Limb (tissue), 2 donors: ENCODE measurements around the gene ORMDL2.
A peak's percentile ranks its signal among the peaks of the same experiment; 100 is the strongest.

ENCODE experiments used
- DNase-seq, 2 donors: peaks; one replicate each; pipeline ENCODE4 v3.0.0-alpha.2; 2016; ENCODE audit errors: extremely low spot score in 2 of 2

ORMDL2 gene, protein sequence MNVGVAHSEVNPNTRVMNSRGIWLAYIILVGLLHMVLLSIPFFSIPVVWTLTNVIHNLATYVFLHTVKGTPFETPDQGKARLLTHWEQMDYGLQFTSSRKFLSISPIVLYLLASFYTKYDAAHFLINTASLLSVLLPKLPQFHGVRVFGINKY

DNA sequence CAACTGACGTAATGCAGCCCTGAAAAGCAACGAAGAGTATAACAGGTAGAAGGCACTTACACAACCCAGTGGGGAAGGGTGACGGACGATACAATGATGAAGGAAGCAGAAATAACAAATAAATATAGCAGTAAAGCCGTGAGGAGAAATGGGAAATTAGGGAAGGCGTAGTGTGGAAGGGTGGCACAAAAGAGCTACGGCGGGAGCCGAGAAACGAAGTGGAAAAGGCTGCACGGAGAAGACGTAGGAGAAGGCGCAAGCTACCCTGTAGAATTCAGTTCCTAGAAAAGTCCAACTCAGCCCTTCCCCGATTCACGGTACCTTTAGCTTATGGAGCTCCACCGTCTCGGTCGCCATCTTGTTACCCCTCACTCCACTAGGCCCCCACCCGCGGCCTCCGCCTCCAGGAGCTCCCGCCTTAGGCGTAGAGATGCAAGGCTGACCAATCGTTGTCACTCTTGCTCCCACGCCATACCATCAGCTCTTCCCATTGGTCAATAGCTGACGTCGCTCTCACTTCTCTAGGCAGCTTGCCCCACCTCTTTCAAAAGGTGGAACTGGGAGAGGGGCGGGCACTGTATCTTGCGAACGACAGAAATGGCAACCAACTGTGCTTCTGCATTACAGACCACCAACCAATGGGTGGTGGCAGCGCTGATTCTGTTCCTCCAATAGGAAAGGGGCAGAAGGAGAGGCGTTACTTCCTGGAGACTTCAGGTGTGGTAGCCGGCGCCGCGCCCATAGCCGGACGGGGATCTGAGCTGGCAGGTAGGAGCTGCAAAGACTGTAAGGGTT, at the start of gene ORMDL2, which contains the start of gene SARNP:
ORMDL2 (plus strand) TSS at position 697 of the 795 bp plus-strand sequence. CDS start 959 bp downstream, outside the sequence.
SARNP (minus strand) TSS at position 380 of the 795 bp plus-strand sequence; CDS start at position 357, 23 bp downstream.
- DNase-seq: peak; percentile 96 to 100

DNA sequence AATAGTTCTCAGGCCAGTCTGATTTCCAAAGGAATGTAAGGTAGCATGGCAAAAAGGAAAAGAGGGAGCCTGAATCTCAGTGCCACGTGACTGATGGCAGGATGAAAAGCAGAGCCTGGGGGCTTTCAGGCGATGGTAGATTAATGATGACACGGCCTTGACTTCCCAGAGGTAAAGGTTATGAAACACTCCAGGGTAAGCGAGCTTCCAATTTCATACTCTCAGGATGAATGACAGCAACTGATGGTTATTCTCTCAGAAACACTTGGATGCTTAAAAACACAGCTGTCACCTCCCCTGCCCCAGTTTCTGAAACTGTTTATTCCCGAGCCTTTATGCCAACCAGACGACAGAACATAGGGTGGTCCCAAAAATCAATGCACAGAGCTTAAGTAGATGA, 46.1 kb upstream of the ORMDL2 start:
- DNase-seq: peak in 1 of 2 donors; percentile 15

DNA sequence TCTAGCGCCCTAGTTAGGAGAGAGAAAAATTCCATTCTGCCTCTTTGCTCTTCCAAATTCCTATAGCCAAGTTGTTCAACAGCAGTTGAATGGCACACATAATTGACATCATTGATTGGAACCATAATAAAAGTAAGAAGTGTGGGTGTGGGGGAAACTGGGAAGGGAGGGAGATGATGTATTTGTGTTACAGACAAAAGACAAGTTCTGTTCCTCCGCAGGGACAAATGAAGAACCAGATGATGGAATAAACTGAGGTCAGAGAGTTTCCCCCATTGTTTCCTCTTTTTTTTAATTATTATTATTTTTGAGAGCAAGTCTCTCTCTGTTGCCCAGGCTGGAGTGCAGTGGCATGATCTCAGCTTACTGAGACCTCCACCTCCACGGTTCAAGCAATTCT, 40.0 kb upstream of the ORMDL2 start:
- DNase-seq: no peak

DNA sequence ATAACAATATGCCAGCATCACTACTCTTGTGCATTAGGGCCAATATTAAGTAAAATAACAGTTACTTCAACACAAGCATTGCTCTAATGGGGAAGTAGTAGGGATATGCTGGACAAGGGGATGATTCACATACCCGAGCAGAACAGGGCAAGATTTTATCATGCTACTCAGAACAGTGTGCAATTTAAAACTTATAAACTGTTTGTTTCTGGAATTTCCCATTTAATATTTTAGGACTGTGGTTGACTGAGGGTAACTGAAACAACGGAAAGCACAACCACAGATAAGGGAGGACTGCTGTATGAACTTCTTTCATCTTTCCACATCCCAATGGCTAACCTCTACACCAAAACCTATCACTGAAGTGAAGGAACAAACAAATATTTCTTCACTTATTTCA, 37.2 kb upstream of the ORMDL2 start:
- DNase-seq: no peak

DNA sequence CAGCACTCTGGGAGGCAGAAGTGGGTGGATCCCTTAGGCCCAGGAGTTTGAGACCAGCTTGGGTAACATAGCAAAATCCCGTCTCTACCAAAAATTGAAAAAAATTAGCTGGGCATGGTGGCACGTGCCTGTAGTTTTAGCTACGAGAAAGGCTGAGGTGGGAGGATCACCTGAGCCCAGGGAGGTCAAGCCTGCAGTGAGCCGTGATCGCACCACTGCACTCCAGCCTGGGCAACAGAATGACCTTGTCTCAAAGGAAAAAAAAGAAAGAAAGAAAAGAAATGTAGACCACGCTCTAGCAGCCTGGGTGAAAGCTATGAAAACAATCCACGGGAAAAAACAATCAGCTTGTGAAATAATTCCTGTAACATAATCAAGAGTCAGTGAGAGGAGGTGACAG, 29.3 kb upstream of the ORMDL2 start:
- DNase-seq: no peak

DNA sequence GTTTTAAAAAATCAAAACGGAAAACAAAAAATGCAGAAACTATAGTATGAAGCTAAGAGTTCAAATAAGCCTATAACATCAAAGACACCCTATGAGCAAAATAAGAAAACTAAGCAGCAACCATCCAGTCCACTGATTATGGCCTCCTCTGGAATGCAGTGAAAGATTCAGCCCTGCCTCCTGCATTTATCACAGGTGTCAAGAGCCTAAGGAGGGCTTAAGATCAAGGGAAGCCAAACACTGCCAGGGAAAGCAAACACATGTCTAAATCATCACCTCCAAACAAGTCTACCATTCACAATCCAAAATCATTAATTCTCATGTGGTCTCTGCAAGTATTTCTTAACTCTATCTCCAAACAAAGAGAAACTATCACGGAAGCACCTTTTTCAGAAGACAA, 28.7 kb upstream of the ORMDL2 start:
- DNase-seq: no peak

DNA sequence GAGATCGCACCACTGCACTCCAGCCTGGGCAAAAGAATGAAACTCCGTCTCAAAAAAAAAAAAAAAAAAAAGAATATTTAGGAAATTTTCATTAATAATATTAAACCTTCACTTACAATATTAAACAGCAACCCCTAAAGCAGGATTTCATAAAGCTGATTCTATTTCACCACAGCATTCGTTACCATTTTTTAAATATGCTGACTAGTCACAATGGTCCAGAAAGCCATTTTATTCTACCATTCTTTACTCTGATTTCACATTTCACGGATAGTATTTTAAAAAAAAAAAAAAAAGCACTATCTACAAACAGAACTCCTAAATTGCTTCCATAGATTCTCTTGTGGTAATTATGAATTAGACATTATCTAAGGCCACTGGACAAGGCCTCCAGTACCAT, 27.9 kb upstream of the ORMDL2 start:
- DNase-seq: no peak

DNA sequence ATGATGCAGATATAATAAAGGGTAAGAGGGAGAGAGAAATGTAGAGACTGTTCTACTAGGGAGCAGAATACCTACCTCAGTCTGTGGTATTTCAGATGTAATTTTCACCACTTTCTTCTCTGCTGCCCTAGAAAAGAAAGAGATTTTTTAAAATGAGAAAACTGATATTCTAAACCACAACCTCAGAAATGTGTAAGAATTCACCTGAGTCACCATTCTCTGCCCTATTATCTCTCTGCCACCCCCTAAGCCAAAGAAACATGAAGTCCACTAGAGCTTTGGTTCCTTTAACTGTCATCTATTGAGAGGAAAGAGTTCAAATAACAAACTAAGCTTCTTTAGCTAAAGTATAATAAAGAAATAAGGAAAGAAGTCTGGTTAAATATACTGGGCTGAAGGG, 21.9 kb upstream of the ORMDL2 start:
- no peak for DNase-seq

DNA sequence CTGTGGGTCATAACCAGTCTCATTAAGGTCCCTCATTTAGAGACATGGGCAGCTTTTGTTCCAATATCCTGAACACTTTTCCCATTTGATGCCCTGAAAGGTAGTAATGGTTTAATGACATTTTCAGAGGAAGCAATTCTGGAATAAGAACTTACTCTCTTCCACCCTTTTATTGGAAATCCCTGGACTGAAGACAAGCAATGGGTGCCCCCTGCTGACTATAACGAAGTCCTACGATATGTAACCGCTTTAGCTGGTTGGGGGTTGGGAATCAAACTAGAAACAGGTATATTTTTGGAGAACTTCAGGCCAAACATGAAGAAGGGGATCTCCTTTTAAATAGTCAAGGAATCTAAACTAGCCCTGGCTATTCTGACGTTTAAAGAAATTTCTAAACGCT, 20.8 kb upstream of the ORMDL2 start:
- peak in 1 of 2 donors; percentile 37 for DNase-seq

DNA sequence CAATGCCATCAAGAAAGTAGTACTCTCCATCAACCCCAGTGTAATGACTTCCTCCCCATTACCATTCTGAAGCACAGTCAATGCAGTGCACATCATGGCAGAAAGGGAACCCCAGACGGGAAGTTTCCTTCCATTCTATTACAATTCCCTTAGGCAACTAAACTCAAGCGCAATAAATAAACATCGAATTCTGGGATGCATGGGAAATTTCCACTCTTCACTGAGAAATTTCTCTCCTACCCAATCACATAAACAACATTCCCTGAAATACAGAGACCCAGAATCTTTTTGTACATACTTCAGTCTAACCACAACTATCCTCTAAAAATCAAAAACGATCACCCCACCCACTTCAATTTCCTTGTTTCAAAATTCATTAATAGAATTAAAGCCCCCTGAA, 20.3 kb upstream of the ORMDL2 start:
- DNase-seq: no peak

DNA sequence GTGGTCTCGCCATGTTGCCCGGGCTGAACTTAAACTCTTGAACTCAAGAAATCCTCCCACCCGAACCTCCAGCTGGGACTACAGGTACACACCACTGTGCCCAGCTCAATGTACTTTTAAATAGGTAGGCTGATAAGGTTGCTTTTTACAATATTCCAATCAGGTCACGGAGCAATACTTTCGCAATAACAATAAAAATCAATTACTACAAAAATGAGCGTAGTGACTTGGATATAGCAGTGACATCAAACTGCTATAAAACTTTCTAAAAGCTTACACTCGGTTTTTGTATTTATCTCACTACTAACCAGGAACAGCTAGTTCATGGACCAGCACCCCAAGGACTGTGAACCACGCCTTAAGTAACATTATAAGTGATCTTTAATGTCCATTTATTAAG, 10.9 kb upstream of the ORMDL2 start:
- no peak for DNase-seq

DNA sequence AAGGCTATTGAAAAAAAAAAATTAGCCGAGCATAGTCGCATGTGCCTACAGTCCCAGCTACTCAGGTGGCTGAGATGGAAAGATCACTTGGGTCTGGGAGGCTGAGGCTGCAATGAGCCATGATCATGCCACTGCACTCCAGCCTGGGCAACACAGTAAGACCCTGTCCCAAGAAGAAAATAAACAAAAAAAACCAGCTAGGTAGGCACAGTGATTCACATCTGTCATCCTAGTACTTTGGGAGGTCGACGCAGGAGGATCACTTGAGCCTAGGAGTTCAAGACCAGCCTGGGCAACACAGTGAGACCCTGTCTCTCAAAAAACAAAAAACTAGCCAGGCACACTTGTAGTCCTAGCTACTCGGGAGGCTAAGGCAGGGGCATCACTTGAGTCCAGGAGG, 8.6 kb upstream of the ORMDL2 start:
- no peak for DNase-seq

DNA sequence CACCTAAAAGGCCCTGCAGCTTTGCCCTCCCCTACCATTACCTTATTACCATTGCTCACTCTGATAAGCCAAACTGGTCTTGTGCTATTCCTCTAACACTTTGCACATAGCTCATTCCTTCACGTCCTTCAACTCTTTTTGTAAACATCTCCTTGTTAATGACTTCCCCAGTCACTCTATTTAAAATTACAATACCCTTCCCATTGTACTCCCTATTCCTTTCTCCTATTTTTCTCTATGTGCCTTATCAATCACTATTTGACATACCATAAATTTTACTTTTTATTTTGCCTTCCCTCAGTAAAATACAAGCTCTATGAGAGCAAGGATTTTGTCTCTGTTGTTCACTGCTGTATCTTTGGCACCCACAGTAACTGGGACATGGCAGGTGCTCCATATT, 5.8 kb upstream of the ORMDL2 start:
- no peak for DNase-seq

DNA sequence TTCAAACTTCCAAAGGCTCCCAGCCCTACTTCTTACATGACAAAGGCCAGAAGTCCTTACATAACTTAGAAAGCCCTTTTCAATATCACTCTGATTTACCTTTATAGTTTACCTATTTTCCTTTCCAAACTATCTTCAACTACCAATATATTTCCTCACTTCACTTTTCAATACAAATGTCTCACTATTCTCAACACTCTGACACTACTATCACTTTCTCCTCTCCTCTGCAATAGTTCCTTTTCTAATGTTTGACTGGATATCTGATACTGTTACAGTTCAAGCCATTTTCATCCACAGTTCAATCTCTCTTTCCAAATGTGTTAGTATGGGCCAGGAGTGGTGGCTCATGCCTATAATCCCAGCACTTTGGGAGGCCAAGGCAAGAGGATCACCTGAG, 3.6 kb upstream of the ORMDL2 start:
- no peak for DNase-seq

DNA sequence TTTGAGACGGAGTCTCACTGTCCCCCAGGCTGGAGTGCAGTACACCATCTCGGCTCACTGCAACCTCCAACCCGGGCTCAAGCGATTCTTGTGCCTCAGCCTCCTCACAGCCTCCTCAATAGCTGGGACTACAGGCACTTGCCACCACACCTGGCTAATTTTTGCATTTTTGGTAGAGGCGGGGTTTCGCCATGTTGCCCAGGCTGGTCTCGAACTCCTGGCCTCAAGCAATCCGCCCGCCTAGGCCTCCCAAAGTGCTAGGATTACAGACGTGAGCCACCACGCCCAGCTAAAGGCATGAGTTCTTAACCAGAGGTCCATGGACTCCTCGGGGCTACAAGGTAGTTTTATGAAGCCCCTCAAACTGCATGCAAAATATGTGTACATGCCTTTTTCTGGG, 2.4 kb upstream of the ORMDL2 start:
- no peak for DNase-seq

DNA sequence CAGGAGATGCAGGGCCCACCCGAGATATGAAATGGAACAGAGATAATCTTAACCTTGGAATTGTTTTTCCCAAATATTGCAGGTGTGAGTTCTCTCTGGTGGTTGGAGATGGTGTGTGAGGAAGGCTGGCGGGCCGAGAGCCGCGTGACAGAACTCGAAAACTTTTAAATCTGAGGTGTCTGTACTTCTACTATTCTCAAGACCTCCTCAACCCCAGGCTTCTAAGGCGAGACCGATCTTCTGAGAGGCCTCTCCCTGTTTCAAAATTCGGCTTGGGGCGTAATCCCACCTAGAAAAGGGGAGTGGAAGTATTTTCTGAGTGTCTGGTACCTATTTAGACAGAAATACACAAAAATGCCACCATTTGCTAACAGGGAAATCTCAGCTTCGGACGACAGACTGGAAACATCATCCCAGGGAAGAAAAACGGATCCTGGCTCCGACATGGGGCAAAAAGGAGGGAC, 928 bp upstream of the ORMDL2 start:
- peak in 1 of 2 donors; percentile 42 for DNase-seq

DNA sequence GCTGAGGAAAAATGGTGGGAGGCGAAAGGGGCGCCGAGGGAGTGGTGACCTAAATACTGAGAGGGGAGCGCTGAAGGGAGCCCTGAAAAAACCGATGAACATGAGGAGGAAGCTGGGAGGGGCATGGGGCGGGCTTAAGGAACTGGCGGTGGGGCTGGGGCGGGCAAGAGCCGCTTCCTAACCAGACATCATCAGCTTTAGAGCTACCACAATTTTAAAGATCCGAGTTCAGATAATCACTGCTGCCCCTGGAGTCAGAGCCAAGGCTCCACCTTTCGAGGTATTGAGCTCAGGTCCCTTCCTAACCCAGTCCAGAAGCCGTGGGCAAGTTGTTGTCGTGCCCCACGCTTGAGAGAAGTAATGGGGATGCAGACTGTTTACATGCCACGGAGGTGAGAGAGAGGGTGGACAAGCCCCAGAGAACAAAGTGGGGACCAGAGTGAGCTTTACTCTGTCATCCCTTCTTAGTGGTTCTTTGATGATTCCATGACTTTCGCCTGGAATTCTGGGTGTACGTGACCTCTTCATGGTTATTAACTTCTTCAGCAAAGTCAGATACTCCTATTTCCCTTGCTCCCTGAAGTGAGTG, 393 bp downstream of the ORMDL2 start:
- DNase-seq: no peak

DNA sequence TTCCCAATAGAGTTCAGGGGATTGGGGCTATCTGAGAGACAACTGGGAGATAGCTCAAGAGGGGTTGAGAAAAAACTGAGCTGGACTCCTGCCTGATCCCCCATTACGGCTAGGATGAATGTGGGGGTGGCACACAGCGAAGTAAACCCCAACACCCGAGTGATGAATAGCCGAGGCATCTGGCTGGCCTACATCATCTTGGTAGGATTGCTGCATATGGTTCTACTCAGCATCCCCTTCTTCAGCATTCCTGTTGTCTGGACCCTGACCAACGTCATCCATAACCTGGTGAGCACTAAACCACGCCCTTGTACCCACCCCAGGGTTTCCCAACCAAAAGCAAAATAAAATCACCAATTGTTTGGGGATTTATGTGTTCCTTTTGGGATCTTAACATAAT, 1.0 kb downstream of the ORMDL2 start:
- no peak for DNase-seq

DNA sequence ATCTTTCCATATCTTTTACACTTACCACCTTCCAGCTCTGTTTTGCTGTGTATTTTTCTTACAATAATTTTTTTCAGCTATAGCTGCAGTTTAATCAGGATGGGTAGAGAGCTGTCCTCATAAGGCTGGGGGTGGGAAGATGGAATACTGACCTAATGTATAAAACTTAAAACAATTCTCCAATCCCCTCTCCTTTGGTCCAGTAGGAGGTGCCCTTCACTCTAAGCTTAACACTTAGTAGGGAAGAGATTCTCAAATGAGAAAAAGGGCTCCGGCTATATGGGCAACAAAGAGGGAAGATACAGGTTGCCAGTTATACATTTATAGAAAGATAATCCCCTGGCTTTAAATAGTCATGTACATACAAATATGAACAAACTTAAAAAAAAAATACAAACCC, 2.8 kb downstream of the ORMDL2 start:
- DNase-seq: no peak

DNA sequence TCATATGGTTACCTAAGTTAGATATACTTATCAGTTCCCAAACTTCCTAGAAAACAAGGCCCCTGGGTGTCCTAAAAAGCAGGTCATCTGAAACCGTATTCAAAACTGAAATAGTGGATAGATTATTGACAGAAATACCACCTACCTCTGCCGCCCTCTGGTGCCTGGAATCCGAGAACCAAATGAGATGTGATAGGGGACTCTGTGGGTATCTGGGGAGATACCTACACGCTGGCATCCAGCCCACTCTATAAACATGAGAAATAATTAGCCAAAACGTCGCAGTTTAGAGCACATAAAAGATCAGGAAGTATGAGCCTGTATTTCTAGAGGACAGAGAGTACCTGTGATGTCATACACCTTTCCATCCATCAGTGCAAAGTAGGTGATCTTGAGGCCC, 4.4 kb downstream of the ORMDL2 start:
- DNase-seq: no peak

DNA sequence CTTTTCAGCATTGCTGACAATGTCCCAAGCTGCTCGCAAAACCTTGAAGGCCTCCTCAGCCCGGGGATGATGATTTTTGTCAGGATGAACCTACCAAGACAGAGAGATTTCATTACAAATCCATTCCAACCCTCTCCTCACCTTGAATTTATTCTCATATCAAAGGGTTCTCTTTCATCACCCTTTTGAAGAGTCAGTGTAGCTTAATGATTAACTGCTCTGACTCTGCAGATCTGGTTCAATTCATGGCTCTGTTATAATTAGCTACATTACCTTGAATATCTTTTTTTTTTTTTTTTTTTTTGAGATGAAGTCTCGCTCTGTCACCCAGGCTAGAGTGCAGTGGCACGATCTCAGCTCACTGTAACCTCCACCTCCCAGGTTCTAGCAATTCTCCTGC, 5.6 kb downstream of the ORMDL2 start:
- no peak for DNase-seq

DNA sequence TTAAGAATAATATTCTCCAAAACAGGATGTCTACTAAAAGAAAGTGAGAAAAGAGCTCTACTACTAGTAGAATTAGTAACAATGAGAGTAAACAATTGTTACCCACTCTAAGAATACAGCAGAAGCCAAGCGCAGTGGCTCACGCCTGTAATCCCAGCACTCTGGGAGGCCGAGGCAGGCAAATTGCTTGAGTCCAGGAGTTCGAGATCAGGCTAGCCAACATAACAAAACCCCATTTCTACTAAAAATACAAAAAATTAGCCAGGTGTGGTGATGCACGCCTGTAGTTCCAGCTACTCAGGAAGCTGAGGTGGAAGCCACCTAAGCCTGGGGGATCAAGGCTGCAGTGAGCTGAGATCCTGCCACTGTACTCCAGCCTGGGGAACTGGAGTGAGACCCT, 6.9 kb downstream of the ORMDL2 start:
- no peak for DNase-seq

DNA sequence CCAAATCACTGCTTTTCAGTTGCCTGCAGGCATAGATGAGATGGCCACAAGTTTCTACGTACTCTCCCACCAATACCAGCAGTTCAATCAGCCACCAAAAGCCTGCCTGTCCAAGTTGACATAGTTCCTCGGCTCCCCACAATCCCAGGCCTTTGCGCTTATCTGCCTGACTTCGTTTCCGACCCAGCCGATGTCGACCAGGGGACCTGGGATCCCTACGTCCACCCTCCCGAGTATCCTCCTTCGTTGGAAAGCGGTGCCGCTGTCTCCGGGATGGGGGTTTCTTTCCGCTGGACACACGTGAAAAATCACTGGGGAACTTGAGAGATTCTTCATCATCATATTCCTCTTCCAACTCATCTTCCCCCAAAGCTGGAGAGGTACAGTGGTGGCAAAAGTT, 10.0 kb downstream of the ORMDL2 start:
- DNase-seq: no peak
